CD14-positive monocyte (primary cell): Measurements from ENCODE around the gene KIF13A. TPM values are rescaled to one million over a fixed set of nuclear protein-coding genes. Genes with fewer than 3 reads are reported as not detected.

Experiments used
- DNase-seq, 3 donors: peaks; one replicate each; pipeline ENCODE4 v3.0.0-alpha.2; 2011 to 2022
- H2AFZ ChIP-seq: 2 replicates; pipeline ENCODE4 v1.6.0; 2012; ENCODE audit warnings: mild to moderate bottlenecking, low read depth, low read length, inconsistent platforms; ENCODE audit not compliant: insufficient read depth, poor library complexity, severe bottlenecking
- H3K27ac ChIP-seq, 2 donors: 1 replicate in 1 of 2; 2 replicates in 1 of 2; pipeline ENCODE4 v1.5.1; 2012 to 2013; ENCODE audit warnings: low read length in 2 of 2, control low read depth in 1 of 2, inconsistent platforms in 1 of 2, low read depth in 1 of 2, mild to moderate bottlenecking in 1 of 2
- H3K27me3 ChIP-seq, 2 donors: one replicate each; pipeline versions ENCODE4 v1.6.0 to v1.6.1; 2011 to 2013; ENCODE audit warnings: low read length in 2 of 2; ENCODE audit not compliant: control insufficient read depth in 2 of 2, insufficient read depth in 2 of 2
- H3K36me3 ChIP-seq, 2 donors: replicated peaks in 1 of 2; 1 replicate in 1 of 2; 2 replicates in 1 of 2; pipeline versions ENCODE4 v1.5.1 to v1.6.1; 2012 to 2013; ENCODE audit warnings: low read length in 2 of 2, control low read depth in 1 of 2, inconsistent platforms in 1 of 2, mild to moderate bottlenecking in 1 of 2; ENCODE audit not compliant: insufficient read depth in 2 of 2, control insufficient read depth in 1 of 2
- H3K4me1 ChIP-seq, 2 donors: 1 replicate in 1 of 2; 2 replicates in 1 of 2; pipeline versions ENCODE4 v1.5.1 to v1.6.1; 2012 to 2013; ENCODE audit warnings: low read length in 2 of 2, control low read depth in 1 of 2, inconsistent platforms in 1 of 2, mild to moderate bottlenecking in 1 of 2, moderate library complexity in 1 of 2; ENCODE audit not compliant: insufficient read depth in 2 of 2, control insufficient read depth in 1 of 2
- H3K4me2 ChIP-seq: replicated peaks from 2 replicates; pipeline ENCODE3; 2012; ENCODE audit warnings: low read length, moderate library complexity, mild to moderate bottlenecking; ENCODE audit not compliant: poor library complexity, severe bottlenecking; ENCODE audit errors: extremely low read depth
- H3K4me3 ChIP-seq, 3 experiments: fragments of 200-600 bp in 1 of 3; sonication (generic) in 1 of 3; replicated peaks in 1 of 3; 1 replicate in 2 of 3; 2 replicates in 1 of 3; pipeline ENCODE4 v1.5.1; 2011 to 2013; ENCODE audit warnings: low read length in 3 of 3, mild to moderate bottlenecking in 3 of 3, control low read depth in 2 of 3, low read depth in 2 of 3, inconsistent platforms in 1 of 3, moderate library complexity in 1 of 3
- H3K79me2 ChIP-seq: 2 replicates; pipeline ENCODE4 v1.6.0; 2012; ENCODE audit warnings: mild to moderate bottlenecking, control low read depth, inconsistent platforms, low read length, moderate library complexity; ENCODE audit not compliant: insufficient read depth
- H3K9ac ChIP-seq: 2 replicates; pipeline ENCODE4 v1.6.0; 2017; ENCODE audit warnings: low read length, mild to moderate bottlenecking; ENCODE audit not compliant: insufficient read depth, poor library complexity, severe bottlenecking
- H3K9me3 ChIP-seq, 2 donors: replicated peaks in 1 of 2; 1 replicate in 1 of 2; 2 replicates in 1 of 2; pipeline versions ENCODE4 v1.5.1 to v1.6.1; 2012 to 2013; ENCODE audit warnings: low read length in 2 of 2, control low read depth in 1 of 2; ENCODE audit not compliant: control insufficient read depth in 1 of 2, insufficient read depth in 1 of 2
- H4K20me1 ChIP-seq: 2 replicates; pipeline ENCODE4 v1.6.0; 2012; ENCODE audit warnings: mild to moderate bottlenecking, low read length, control low read depth, moderate library complexity; ENCODE audit not compliant: insufficient read depth
- H3K27ac Mint-ChIP-seq, 7 donors: one replicate each; pipeline ENCODE4 v1.8.0; 2020; ENCODE audit warnings: mild to moderate bottlenecking in 7 of 7, mixed read lengths in 7 of 7, moderate library complexity in 6 of 7, inconsistent platforms in 2 of 7
- H3K27me3 Mint-ChIP-seq, 3 donors: one replicate each; pipeline ENCODE4 v1.8.0; 2021 to 2022; ENCODE audit warnings: low read depth in 3 of 3, mild to moderate bottlenecking in 3 of 3, mixed read lengths in 3 of 3, moderate library complexity in 3 of 3, inconsistent platforms in 1 of 3
- H3K36me3 Mint-ChIP-seq, 2 donors: one replicate each; pipeline ENCODE4 v1.8.0; 2020; ENCODE audit warnings: mixed read lengths in 2 of 2, inconsistent platforms in 1 of 2, mild to moderate bottlenecking in 1 of 2
- H3K4me1 Mint-ChIP-seq: one replicate; pipeline ENCODE4 v1.8.0; 2020; ENCODE audit warnings: mild to moderate bottlenecking, mixed read lengths
- H3K4me3 Mint-ChIP-seq, 2 donors: one replicate each; pipeline ENCODE4 v1.8.0; 2020; ENCODE audit warnings: mild to moderate bottlenecking in 2 of 2, mixed read lengths in 2 of 2, moderate library complexity in 1 of 2
- H3K9me3 Mint-ChIP-seq, 7 donors: one replicate each; pipeline ENCODE4 v1.8.0; 2020 to 2022; ENCODE audit warnings: mixed read lengths in 7 of 7, mild to moderate bottlenecking in 6 of 7, moderate library complexity in 6 of 7, inconsistent platforms in 2 of 7
- WGBS: methylation state at CpG from one replicate; pipeline ENCODE4 v1.1.5; 2013; ENCODE audit warnings: missing lambda C conversion rate; ENCODE audit not compliant: insufficient coverage; 5-methylcytosine and 5-hydroxymethylcytosine counted together
- intact Hi-C, 2 donors: fragments of 100-400 bp; cut with micrococcal nuclease; formaldehyde crosslinking; loops; one replicate each; pipeline versions ENCODE4 v1.15.0 to v1.15.1; 2023
- polyA plus RNA-seq, 3 donors: library from polyadenylated mRNA; depleted of rRNA in 1 of 3; unstranded in 2 of 3; stranded (reverse) in 1 of 3; fragments of 300-500 nt in 2 of 3; fragments of >200 nt in 1 of 3; fragmentation: Illumina TruSeq in 2 of 3; gene quantifications; 1 replicate in 2 of 3; 2 replicates in 1 of 3; pipeline ENCODE4 v1.2.3, GENCODE V29; 2012 to 2021
- TF ChIP-seq, protein P1 (sequence below): fragments of 200-600 bp; IDR thresholded peaks from one replicate; pipeline ENCODE4 v1.8.0; 2022; ENCODE audit warnings: antibody characterized with exemption, mild to moderate bottlenecking

KIF13A gene
- polyA plus RNA-seq, 3 donors, result 2.9 to 28.4 (median 6.0) TPM

DNA sequence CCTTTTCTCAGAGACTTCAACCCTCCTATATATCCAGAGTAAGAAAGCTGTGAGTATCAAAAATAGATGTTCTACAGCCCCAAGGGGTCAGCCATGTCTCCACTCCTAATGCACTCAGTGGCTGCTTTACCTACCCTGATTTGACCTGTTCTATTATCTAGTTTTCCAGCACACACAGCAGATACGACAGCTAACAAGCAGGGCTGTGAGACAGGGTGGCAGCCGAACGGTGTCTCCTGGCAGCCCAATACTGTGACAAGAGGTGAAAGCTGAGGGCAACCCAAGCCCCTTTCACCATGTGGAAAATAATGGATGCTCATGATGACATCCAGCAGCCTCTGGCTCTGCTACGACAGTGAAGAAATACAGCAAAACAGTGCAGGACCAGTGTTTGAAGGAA lies 67.9 kb downstream of the KIF13A start:
- 94% methylated on average over 2 of the region's 4 CpGs for WGBS
- intact Hi-C loops, result loop anchor here in 1 of 2 donors (10.0 kb wide), 1 partner anchor 75 kb away; no protein-coding TSS in a partner anchor
- Histone ChIP-seq H3K4me3 (no peak overlapping the region), H3K4me1 (no peaks in the 10 kb centered on the region), H3K4me2 (no peak overlapping the region), H2AFZ (no peak overlapping the region), H3K36me3 (peaks cover 3 to 35% of the 10 kb centered on the region in 2 donors), H3K9me3 (no peaks in the 10 kb centered on the region), H4K20me1 (peaks cover 63% of the 10 kb centered on the region), H3K27ac (no peak overlapping the region), H3K79me2 (peaks cover 83% of the 10 kb centered on the region), H3K9ac (no peak overlapping the region), H3K27me3 (no peaks in the 10 kb centered on the region)
- Mint-ChIP-seq H3K27ac (no peak overlapping the region), H3K4me1 (peaks cover 2% of the 10 kb centered on the region), H3K9me3 (peaks cover 0 to 2% (median 0%) of the 10 kb centered on the region in 7 donors), H3K4me3 (no peak overlapping the region), H3K27me3 (peaks cover 0 to 2% (median 0%) of the 10 kb centered on the region in 3 donors), H3K36me3 (peaks cover 21 to 34% of the 10 kb centered on the region in 2 donors)
- TF ChIP-seq, protein P1, sequence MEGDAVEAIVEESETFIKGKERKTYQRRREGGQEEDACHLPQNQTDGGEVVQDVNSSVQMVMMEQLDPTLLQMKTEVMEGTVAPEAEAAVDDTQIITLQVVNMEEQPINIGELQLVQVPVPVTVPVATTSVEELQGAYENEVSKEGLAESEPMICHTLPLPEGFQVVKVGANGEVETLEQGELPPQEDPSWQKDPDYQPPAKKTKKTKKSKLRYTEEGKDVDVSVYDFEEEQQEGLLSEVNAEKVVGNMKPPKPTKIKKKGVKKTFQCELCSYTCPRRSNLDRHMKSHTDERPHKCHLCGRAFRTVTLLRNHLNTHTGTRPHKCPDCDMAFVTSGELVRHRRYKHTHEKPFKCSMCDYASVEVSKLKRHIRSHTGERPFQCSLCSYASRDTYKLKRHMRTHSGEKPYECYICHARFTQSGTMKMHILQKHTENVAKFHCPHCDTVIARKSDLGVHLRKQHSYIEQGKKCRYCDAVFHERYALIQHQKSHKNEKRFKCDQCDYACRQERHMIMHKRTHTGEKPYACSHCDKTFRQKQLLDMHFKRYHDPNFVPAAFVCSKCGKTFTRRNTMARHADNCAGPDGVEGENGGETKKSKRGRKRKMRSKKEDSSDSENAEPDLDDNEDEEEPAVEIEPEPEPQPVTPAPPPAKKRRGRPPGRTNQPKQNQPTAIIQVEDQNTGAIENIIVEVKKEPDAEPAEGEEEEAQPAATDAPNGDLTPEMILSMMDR, result no peak
- DNase-seq, result no peak

DNA sequence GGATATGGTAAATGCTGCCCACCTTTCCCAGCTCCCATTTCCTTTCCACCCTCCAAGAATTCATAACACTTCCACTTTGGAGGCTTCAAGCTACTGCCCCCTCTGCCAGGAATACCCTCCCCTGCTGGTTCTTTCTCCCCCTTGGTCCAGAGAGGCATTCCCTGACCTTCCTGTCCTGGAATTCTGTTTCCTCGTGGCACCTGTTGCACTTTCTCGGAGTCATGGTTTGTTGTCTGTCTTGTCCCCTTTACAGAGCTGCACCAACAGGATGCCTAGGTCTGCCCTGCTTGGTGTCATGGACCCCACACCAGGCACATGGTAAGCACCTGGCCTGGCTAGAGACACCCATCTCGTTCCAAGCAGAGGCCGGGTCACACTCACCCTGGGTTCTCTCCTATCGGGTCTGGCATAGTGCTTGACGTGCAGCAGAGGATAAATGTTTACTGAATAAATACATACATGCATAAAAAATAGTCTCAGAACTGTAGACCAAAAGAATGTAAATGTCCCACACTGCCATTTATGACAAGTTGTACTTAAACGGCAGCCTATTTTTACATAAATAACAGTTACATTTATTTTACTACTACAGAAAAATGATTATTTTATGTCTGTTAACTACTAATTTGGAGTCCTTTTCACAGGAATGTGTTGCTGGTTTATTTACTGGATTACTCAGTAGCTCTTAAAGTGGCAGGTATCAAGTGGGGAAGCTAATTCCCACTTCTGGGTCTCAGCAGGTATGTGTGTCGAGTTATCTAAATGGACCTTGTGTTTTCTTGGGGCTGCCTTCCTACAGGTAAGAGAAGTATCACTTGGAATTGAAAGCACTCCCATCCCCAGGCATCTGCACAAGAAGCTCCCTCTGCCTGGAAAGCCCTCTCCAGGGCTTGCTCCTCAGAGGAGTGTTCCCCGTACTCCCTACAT lies 69.3 kb downstream of the KIF13A start:
- no peaks in the 10 kb centered on the region for H3K4me1 ChIP-seq
- H3K4me2 ChIP-seq, result no peak overlapping the region
- DNase-seq, result no peak
- no peaks in the 10 kb centered on the region for H3K9me3 ChIP-seq
- Mint-ChIP-seq H3K27me3 (peaks cover 0 to 2% (median 0%) of the 10 kb centered on the region in 3 donors), H3K9me3 (peaks cover 0 to 2% (median 0%) of the 10 kb centered on the region in 7 donors), H3K27ac (peak overlapping the region in 3 of 7 donors; percentile 27 to 68 (median 43)), H3K4me1 (peaks cover 2% of the 10 kb centered on the region), H3K4me3 (no peak overlapping the region), H3K36me3 (peaks cover 21 to 31% of the 10 kb centered on the region in 2 donors)
- no peak overlapping the region for H3K27ac ChIP-seq
- H3K79me2 ChIP-seq, result peaks cover 84% of the 10 kb centered on the region
- H3K4me3 ChIP-seq, result no peak overlapping the region
- WGBS, result 98% methylated on average over 6 of the region's 9 CpGs
- TF ChIP-seq, protein P1, result no peak
- intact Hi-C loops, result loop anchor here in 1 of 2 donors (10.0 kb wide), 1 partner anchor 77 kb away; no protein-coding TSS in a partner anchor
- no peaks in the 10 kb centered on the region for H3K27me3 ChIP-seq
- H2AFZ ChIP-seq, result no peak overlapping the region
- no peak overlapping the region for H3K9ac ChIP-seq
- peaks cover 3 to 35% of the 10 kb centered on the region in 2 donors for H3K36me3 ChIP-seq
- peaks cover 61% of the 10 kb centered on the region for H4K20me1 ChIP-seq
